HepG2 (cell line): Measurements from ENCODE around the gene SH3PXD2A. TPM values are rescaled to one million over a fixed set of nuclear protein-coding genes. Genes with fewer than 3 reads are reported as not detected.
A peak's percentile ranks its signal among the peaks of the same experiment; 100 is the strongest.

ENCODE experiments used
- ATAC-seq: fragments of 200-7000 bp; cut with Tn5 transposase; 3 replicates; pipeline ENCODE4 v1.9.1; 2020; ENCODE audit warnings: mild to moderate bottlenecking, moderate library complexity
- BruUV-seq: library from RNA; stranded (reverse); fragments of 400-500 nt; replicated peaks from 2 replicates; lab custom pipeline; 2021; lab: Mats Ljungman, UMichigan
- CTCF ChIA-PET: fragments of 300-600 bp; formaldehyde crosslinking; extraction: SDS; loops from one replicate; lab custom pipeline; 2021; ENCODE audit warnings: low total read pairs, inconsistent platforms, low intra/inter-chr PET ratio; lab: Yijun Ruan, JAX
- POLR2A ChIA-PET: fragments of 350-600 bp; sonication (Branson Sonifier 250); formaldehyde crosslinking; loops from one replicate; lab custom pipeline; 2020; ENCODE audit warnings: antibody characterized with exemption, inconsistent platforms; lab: Yijun Ruan, JAX
- DNase-seq: peaks from one replicate; pipeline ENCODE4 v3.0.0-alpha.2; 2015; ENCODE audit warnings: low spot score
- FAIRE-seq: peaks from 3 replicates; lab custom pipeline; 2011; peaks lifted over from hg19 to GRCh38; lab: Jason Lieb, UNC
- H2AFZ ChIP-seq: one replicate; pipeline ENCODE4 v1.6.1; 2011; ENCODE audit warnings: low read length, inconsistent platforms
- H3K27ac ChIP-seq: fragments of 300-600 bp; 3 replicates; pipeline ENCODE4 v1.8.0; 2011; ENCODE audit warnings: mixed run types, mild to moderate bottlenecking, mixed read lengths, low read length, inconsistent platforms; ENCODE audit not compliant: insufficient read depth; ENCODE audit errors: extremely low read length
- H3K27me3 ChIP-seq, 2 experiments: fragments of 200-600 bp in 1 of 2; 2 replicates in 1 of 2; 3 replicates in 1 of 2; pipeline versions ENCODE4 v1.6.0 to v1.8.0; 2011; ENCODE audit warnings: low read length in 2 of 2, mild to moderate bottlenecking in 2 of 2, moderate library complexity in 2 of 2, inconsistent platforms in 1 of 2; ENCODE audit not compliant: insufficient read depth in 2 of 2, control insufficient read depth in 1 of 2
- H3K36me3 ChIP-seq, 2 experiments: fragments of 200-600 bp in 1 of 2; replicated peaks in 1 of 2; 2 replicates in 1 of 2; 3 replicates in 1 of 2; pipeline versions ENCODE4 v1.5.1 to v1.8.0; 2011; ENCODE audit warnings: low read length in 2 of 2, inconsistent platforms in 1 of 2; ENCODE audit not compliant: insufficient read depth in 2 of 2, control insufficient read depth in 1 of 2
- H3K4me1 ChIP-seq: 2 replicates; pipeline ENCODE4 v1.5.1; 2012; ENCODE audit warnings: low read length, inconsistent platforms; ENCODE audit not compliant: insufficient read depth
- H3K4me2 ChIP-seq: 2 replicates; pipeline ENCODE4 v1.6.0; 2011; ENCODE audit warnings: low read depth, low read length, inconsistent platforms
- H3K4me3 ChIP-seq, 3 experiments: fragments of 200-600 bp in 1 of 3; sonication (generic), shearing (Covaris generic) in 1 of 3; replicated peaks in 1 of 3; 2 replicates each; pipeline ENCODE4 v1.5.1; 2011 to 2016; ENCODE audit warnings: low read length in 3 of 3, inconsistent platforms in 2 of 3, low read depth in 2 of 3, mild to moderate bottlenecking in 2 of 3, control low read depth in 1 of 3, mixed read lengths in 1 of 3; ENCODE audit not compliant: insufficient read depth in 1 of 3
- H3K79me2 ChIP-seq: one replicate; pipeline ENCODE4 v1.6.1; 2011; ENCODE audit warnings: low read length, inconsistent platforms; ENCODE audit not compliant: insufficient read depth
- H3K9ac ChIP-seq: 2 replicates; pipeline ENCODE4 v1.6.0; 2011; ENCODE audit warnings: mild to moderate bottlenecking, low read depth, low read length, inconsistent platforms; ENCODE audit not compliant: insufficient read depth
- H3K9me3 ChIP-seq: 2 replicates; pipeline ENCODE4 v1.5.1; 2012; ENCODE audit warnings: mild to moderate bottlenecking, low read length
- H4K20me1 ChIP-seq: 2 replicates; pipeline ENCODE4 v1.6.0; 2011; ENCODE audit warnings: inconsistent platforms, mild to moderate bottlenecking, low read length, moderate library complexity; ENCODE audit not compliant: insufficient read depth
- ATRX ChIP-seq: sonication (generic); formaldehyde crosslinking; IDR thresholded peaks from 2 replicates; pipeline ENCODE4 v1.4.0; 2020; ENCODE audit warnings: missing genetic modification reagents, borderline replicate concordance
- CCAR2 ChIP-seq: fragments of 200-400 bp; formaldehyde crosslinking; optimal IDR thresholded peaks from 2 replicates; pipeline ENCODE3; 2018; ENCODE audit warnings: low read depth, mild to moderate bottlenecking, low read length, moderate library complexity
- CHD2 ChIP-seq: IDR thresholded peaks from 2 replicates; pipeline ENCODE4 v1.6.1; 2011; ENCODE audit warnings: low read depth, low read length, improper control_type of control experiment
- DMAP1 ChIP-seq: IDR thresholded peaks from 2 replicates; pipeline ENCODE4 v1.6.1; 2016
- EEA1 ChIP-seq: sonication (generic); formaldehyde crosslinking; IDR thresholded peaks from 2 replicates; pipeline ENCODE4 v1.5.1; 2020; ENCODE audit warnings: mild to moderate bottlenecking, missing genetic modification reagents, borderline replicate concordance
- GMEB1 ChIP-seq: sonication (generic); formaldehyde crosslinking; IDR thresholded peaks from 2 replicates; pipeline ENCODE4 v1.5.1; 2020; ENCODE audit warnings: missing genetic modification reagents, mild to moderate bottlenecking, borderline replicate concordance
- RAD21 ChIP-seq: fragments of 450-650 bp; formaldehyde crosslinking; IDR thresholded peaks from 2 replicates; pipeline ENCODE4 v1.5.0; 2020; ENCODE audit warnings: mild to moderate bottlenecking
- SOX13 ChIP-seq, 3 experiments: fragments of 450-650 bp in 1 of 3; sonication (generic) in 1 of 3; formaldehyde crosslinking in 1 of 3; IDR thresholded peaks in 2 of 3; conservative IDR thresholded peaks in 1 of 3; 2 replicates each; pipeline versions ENCODE4 v1.5.0 to v1.6.1; 2016 to 2020; ENCODE audit warnings: antibody characterized with exemption in 1 of 3, mild to moderate bottlenecking in 1 of 3, missing compliant biosample characterization in 1 of 3, missing genetic modification reagents in 1 of 3, moderate library complexity in 1 of 3
- ZNF629 ChIP-seq: sonication (generic); formaldehyde crosslinking; conservative IDR thresholded peaks from 2 replicates; pipeline ENCODE4 v1.5.0; 2020; ENCODE audit warnings: missing genetic modification reagents
- ZZZ3 ChIP-seq: sonication (generic); formaldehyde crosslinking; IDR thresholded peaks from 2 replicates; pipeline ENCODE4 v1.4.0; 2020; ENCODE audit warnings: missing genetic modification reagents, mild to moderate bottlenecking, borderline replicate concordance
- WGBS: methylation state at CpG from one replicate; pipeline ENCODE4 v1.1.6; 2017; ENCODE audit warnings: low lambda C conversion rate; 5-methylcytosine and 5-hydroxymethylcytosine counted together
- in situ Hi-C: cut with HindIII; loops from 2 replicates; pipeline ENCODE4 v1.10.0; 2017; ENCODE audit warnings: low pct_unique_long_range_greater_than_20kb; ENCODE audit not compliant: extremely low pct_ligation_motif_present
- intact Hi-C: fragments of 100-400 bp; cut with micrococcal nuclease; formaldehyde crosslinking; loops from one replicate; pipeline ENCODE4 v1.10.0; 2022; ENCODE audit not compliant: unreplicated experiment
- polyA plus RNA-seq, 8 experiments: library from polyadenylated mRNA; depleted of rRNA in 3 of 8; stranded (reverse) in 7 of 8; unstranded in 1 of 8; fragments of >200 nt; fragmentation: Illumina TruSeq in 4 of 8; extraction: Trizol in 4 of 8; gene quantifications; 2 replicates each; pipeline versions ENCODE4 v1.2.1 to v1.2.3, GENCODE V29; 2011 to 2016; ENCODE audit warnings: low read depth in 4 of 8, missing spikeins in 1 of 8, mixed read lengths in 1 of 8; ENCODE audit not compliant: insufficient read depth in 1 of 8
- total RNA-seq, 5 experiments: library from RNA; depleted of rRNA; stranded (reverse); fragments of >200 nt; fragmentation: Illumina TruSeq; extraction: Trizol; gene quantifications; 2 replicates each; pipeline ENCODE4 v1.2.3, GENCODE V29; 2016; ENCODE audit warnings: low read depth in 1 of 5
- TF ChIP-seq, protein P1 (sequence below): sonication (generic); IDR thresholded peaks from 2 replicates; pipeline ENCODE4 v1.6.1; 2016; ENCODE audit warnings: low read depth, borderline replicate concordance

The SH3PXD2A gene
- total and polyA plus RNA-seq, 2 of the 13 experiments (the other 11 are each of a cell fraction or from before 2014, with no cell fraction given), result 11.1 to 11.3 TPM

- TF ChIP-seq RAD21 (no peak), CCAR2 (no peak), ATRX (CRISPR knock-in tag) (no peak), GMEB1 (CRISPR knock-in tag) (no peak), DMAP1 (CRISPR knock-in tag) (no peak), CHD2 (no peak)
- TF ChIP-seq, protein P1, sequence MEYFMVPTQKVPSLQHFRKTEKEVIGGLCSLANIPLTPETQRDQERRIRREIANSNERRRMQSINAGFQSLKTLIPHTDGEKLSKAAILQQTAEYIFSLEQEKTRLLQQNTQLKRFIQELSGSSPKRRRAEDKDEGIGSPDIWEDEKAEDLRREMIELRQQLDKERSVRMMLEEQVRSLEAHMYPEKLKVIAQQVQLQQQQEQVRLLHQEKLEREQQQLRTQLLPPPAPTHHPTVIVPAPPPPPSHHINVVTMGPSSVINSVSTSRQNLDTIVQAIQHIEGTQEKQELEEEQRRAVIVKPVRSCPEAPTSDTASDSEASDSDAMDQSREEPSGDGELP, result no peak
- TF ChIP-seq, all 625 proteins: peak for 0
These were observed 157.1 kb downstream of the SH3PXD2A start (continued) for GRCh38 chr10:103698266-103698665.

DNA sequence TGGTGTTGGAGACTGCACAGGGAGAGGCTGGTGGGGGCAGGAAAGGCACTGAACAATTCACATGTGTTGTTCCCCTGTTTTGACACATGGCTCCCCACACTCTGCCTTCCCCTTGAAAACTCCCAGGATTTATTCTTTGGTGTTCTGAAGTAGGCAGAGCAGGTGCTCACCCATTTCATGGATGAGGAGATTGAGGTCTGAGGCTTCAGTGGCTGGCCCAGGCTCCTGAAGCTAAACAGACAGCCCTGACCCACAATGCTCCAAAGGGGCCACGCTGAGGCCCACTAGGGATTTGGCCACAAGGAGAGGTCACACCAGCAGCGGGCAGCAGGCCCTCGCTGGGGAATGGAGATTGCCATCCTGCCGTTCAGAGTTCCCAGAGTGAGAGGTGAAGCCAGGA lies 157.6 kb downstream of the SH3PXD2A start:
- no peak overlapping the region for H3K27ac ChIP-seq
- intact Hi-C loops, result no loop called here

More for the DNA sequence above, 157.6 kb downstream of the SH3PXD2A start:
- peaks cover 7% of the 10 kb centered on the region; the same call in 1 of the 2 replicates for H4K20me1 ChIP-seq
- H2AFZ ChIP-seq, result no peak overlapping the region
- no TSS peak for BruUV-seq
- POLR2A ChIA-PET, result no interaction called here
- no peak overlapping the region for H3K9ac ChIP-seq
- in situ Hi-C loops, result no loop called here
- peaks cover 18% of the 10 kb centered on the region for H3K4me1 ChIP-seq
- no peak for DNase-seq
- CTCF ChIA-PET, result no interaction called here
- WGBS, result 100% methylated on average over 3 of the region's 4 CpGs
- TF ChIP-seq ZZZ3 (CRISPR knock-in tag) (no peak), EEA1 (no peak), SOX13 (IDR thresholded peaks at IDR 0.05) (no peak), SOX13 (CRISPR knock-in tag; conservative IDR thresholded peaks at IDR 0.05 in 1 of 2, IDR thresholded peaks at IDR 0.05 in 1 of 2) (no peak), ZNF629 (CRISPR knock-in tag) (peak; percentile 86)
- TF ChIP-seq, all 625 proteins: peak for 1
- Histone ChIP-seq H3K9me3 (no peaks in the 10 kb centered on the region), H3K36me3 (peaks cover 14 to 49% of the 10 kb centered on the region in 2 experiments; a peak in 4 of 5 replicates), H3K27me3 (no peaks in the 10 kb centered on the region; a peak in 1 of 5 replicates), H3K4me3 (no peak overlapping the region), H3K4me2 (no peak overlapping the region), H3K79me2 (no peaks in the 10 kb centered on the region)
- FAIRE-seq (no peak), ATAC-seq (no peak)
